ENCODE data around the gene EAPP. TPM values are rescaled to one million over a fixed set of nuclear protein-coding genes. Genes with fewer than 3 reads are reported as not detected.
"Not testable (repeated sequence)": the region's sequence is repeated elsewhere in the genome, so short reads cannot be mapped to it uniquely, and the experiment has no call there.

The EAPP gene
- total and polyA plus RNA-seq, 2 of the 13 experiments (the other 11 are each of a cell fraction or from before 2014, with no cell fraction given) = 68.7 to 110 TPM

GRCh38 chr14:34505124-34505491 is 34.4 kb downstream of the EAPP start:
- ATAC-seq; H3K27me3 ChIP-seq (ENCODE audit: control insufficient read depth in 1 of 2, insufficient read depth in 2 of 2, low read length in 2 of 2); H2AFZ ChIP-seq (ENCODE audit: low read length); H3K4me3 ChIP-seq (replicated peaks in 1 of 3; ENCODE audit: insufficient read depth in 1 of 3, low read depth in 2 of 3, low read length in 3 of 3); H3K27ac ChIP-seq (ENCODE audit: extremely low read length, insufficient read depth, low read length); H3K79me2 ChIP-seq (ENCODE audit: insufficient read depth, low read length); in situ Hi-C loops (cut with HindIII; ENCODE audit: extremely low pct_ligation_motif_present, low pct_unique_long_range_greater_than_20kb); CTCF ChIA-PET (ENCODE audit: low intra/inter-chr PET ratio, low total read pairs); H3K9me3 ChIP-seq (ENCODE audit: low read length); FAIRE-seq; H3K9ac ChIP-seq (ENCODE audit: insufficient read depth, low read depth, low read length); H3K36me3 ChIP-seq (replicated peaks in 1 of 2; ENCODE audit: control insufficient read depth in 1 of 2, insufficient read depth in 2 of 2, low read length in 2 of 2); BruUV-seq (replicated peaks); DNase-seq (ENCODE audit: low spot score); H4K20me1 ChIP-seq (ENCODE audit: insufficient read depth, low read length): not testable (repeated sequence)
- intact Hi-C loops (cut with micrococcal nuclease; ENCODE audit: unreplicated experiment) = loop anchor here (5.0 kb wide), 1 partner anchor 1998 kb away; no protein-coding TSS in a partner anchor
- TF ChIP-seq ZNF619 (CRISPR knock-in tag; IDR thresholded peaks at IDR 0.05) = 0 out of 2 replicates have a peak, but pooled peaks have one; percentile 36
- TF ChIP-seq ZNF839 (CRISPR knock-in tag; IDR thresholded peaks at IDR 0.05; ENCODE audit: borderline replicate concordance) = 0 out of 2 replicates have a peak, but pooled peaks have one; percentile 74
- TF ChIP-seq ZNF460 (CRISPR knock-in tag; IDR thresholded peaks at IDR 0.05; ENCODE audit: borderline replicate concordance) = peak; percentile 49; the same call in 1 of the 2 replicates
- peak; percentile 21; the same call in 1 of the 2 replicates for TF ChIP-seq ZNF766 (CRISPR knock-in tag; IDR thresholded peaks at IDR 0.05; ENCODE audit: borderline replicate concordance)
- peak; percentile 55; the same call in 1 of the 2 replicates for TF ChIP-seq KDM5B (CRISPR knock-in tag; IDR thresholded peaks at IDR 0.05; ENCODE audit: borderline replicate concordance)
- 0 out of 2 replicates have a peak, but pooled peaks have one; percentile 21 for TF ChIP-seq NRL (CRISPR knock-in tag; IDR thresholded peaks at IDR 0.05; ENCODE audit: borderline replicate concordance)
- TF ChIP-seq ZNF605 (CRISPR knock-in tag; IDR thresholded peaks at IDR 0.05) = 0 out of 2 replicates have a peak, but pooled peaks have one; percentile 33
- 0 out of 2 replicates have a peak, but pooled peaks have one; percentile 10 for TF ChIP-seq ZNF124 (CRISPR knock-in tag; IDR thresholded peaks at IDR 0.05)
- peak; percentile 33; the same call in 1 of the 2 replicates for TF ChIP-seq POGK (CRISPR knock-in tag; conservative IDR thresholded peaks at IDR 0.05)
- 0 out of 2 replicates have a peak, but pooled peaks have one; percentile 20 for TF ChIP-seq ZNF501 (CRISPR knock-in tag; IDR thresholded peaks at IDR 0.05)
- peak; percentile 24; the same call in 1 of the 2 replicates for TF ChIP-seq SPEN (CRISPR knock-in tag; IDR thresholded peaks at IDR 0.05; ENCODE audit: low read depth)
- TF ChIP-seq ZMYM3 (CRISPR knock-in tag; IDR thresholded peaks at IDR 0.05) = 0 out of 2 replicates have a peak, but pooled peaks have one; percentile 65
- TF ChIP-seq, protein P1, sequence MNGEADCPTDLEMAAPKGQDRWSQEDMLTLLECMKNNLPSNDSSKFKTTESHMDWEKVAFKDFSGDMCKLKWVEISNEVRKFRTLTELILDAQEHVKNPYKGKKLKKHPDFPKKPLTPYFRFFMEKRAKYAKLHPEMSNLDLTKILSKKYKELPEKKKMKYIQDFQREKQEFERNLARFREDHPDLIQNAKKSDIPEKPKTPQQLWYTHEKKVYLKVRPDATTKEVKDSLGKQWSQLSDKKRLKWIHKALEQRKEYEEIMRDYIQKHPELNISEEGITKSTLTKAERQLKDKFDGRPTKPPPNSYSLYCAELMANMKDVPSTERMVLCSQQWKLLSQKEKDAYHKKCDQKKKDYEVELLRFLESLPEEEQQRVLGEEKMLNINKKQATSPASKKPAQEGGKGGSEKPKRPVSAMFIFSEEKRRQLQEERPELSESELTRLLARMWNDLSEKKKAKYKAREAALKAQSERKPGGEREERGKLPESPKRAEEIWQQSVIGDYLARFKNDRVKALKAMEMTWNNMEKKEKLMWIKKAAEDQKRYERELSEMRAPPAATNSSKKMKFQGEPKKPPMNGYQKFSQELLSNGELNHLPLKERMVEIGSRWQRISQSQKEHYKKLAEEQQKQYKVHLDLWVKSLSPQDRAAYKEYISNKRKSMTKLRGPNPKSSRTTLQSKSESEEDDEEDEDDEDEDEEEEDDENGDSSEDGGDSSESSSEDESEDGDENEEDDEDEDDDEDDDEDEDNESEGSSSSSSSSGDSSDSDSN (CRISPR knock-in tag; IDR thresholded peaks at IDR 0.05) = 0 out of 2 replicates have a peak, but pooled peaks have one; percentile 28
- H3K4me2 ChIP-seq (ENCODE audit: low read depth, low read length) = 0 out of 2 replicates have a peak overlapping the region, but pooled peaks have one; percentile 31
- peaks cover 35% of the 10 kb centered on the region for H3K4me1 ChIP-seq (ENCODE audit: insufficient read depth, low read length)
- POLR2A ChIA-PET = interaction anchor here (0.6 to 2.1 kb wide), 3 partner anchors 9 to 56 kb away, joined by 3 to 11 read pairs (median 5); no protein-coding TSS in a partner anchor
- WGBS (ENCODE audit: low lambda C conversion rate) = 67% methylated on average over 5 of the region's 5 CpGs
